RWPE2 (cell line): Measurements from ENCODE around the gene PCSK5.

Experiments
- ATAC-seq: fragments of 200-7000 bp; cut with Tn5 transposase; 3 replicates; pipeline ENCODE4 v1.9.1; 2021; ENCODE audit warnings: low read depth
- DNase-seq: peaks from one replicate; pipeline ENCODE4 v3.0.0-alpha.2; 2020; ENCODE audit warnings: low spot score
- H3K27ac ChIP-seq: fragments of 450-650 bp; 2 replicates; pipeline ENCODE4 v1.5.1; 2017; ENCODE audit warnings: mild to moderate bottlenecking; ENCODE audit not compliant: poor library complexity, severe bottlenecking
- H3K27me3 ChIP-seq: fragments of 250-450 bp; sonication (Bioruptor Pico); 2 replicates; pipeline ENCODE4 v1.5.1; 2021; ENCODE audit warnings: mild to moderate bottlenecking, moderate library complexity; ENCODE audit not compliant: insufficient read depth, poor library complexity, severe bottlenecking
- H3K36me3 ChIP-seq: fragments of 250-450 bp; sonication (Bioruptor Pico); 2 replicates; pipeline ENCODE4 v1.5.1; 2020; ENCODE audit warnings: low read depth, mild to moderate bottlenecking, moderate library complexity
- H3K4me1 ChIP-seq: fragments of 250-450 bp; sonication (Bioruptor Pico); 2 replicates; pipeline ENCODE4 v1.5.1; 2021; ENCODE audit warnings: mild to moderate bottlenecking, moderate library complexity; ENCODE audit not compliant: insufficient read depth, poor library complexity, severe bottlenecking
- H3K4me3 ChIP-seq: fragments of 250-450 bp; sonication (Bioruptor Pico); 2 replicates; pipeline ENCODE4 v1.5.1; 2021; ENCODE audit warnings: mild to moderate bottlenecking, moderate library complexity; ENCODE audit not compliant: severe bottlenecking
- H3K9me3 ChIP-seq: fragments of 250-450 bp; sonication (Bioruptor Pico); 2 replicates; pipeline ENCODE4 v1.5.1; 2021; ENCODE audit warnings: mild to moderate bottlenecking, moderate library complexity; ENCODE audit not compliant: severe bottlenecking
- CTCF ChIP-seq: fragments of 450-650 bp; IDR thresholded peaks from one replicate; pipeline ENCODE4 v1.5.1; 2017; ENCODE audit warnings: mild to moderate bottlenecking, moderate library complexity; ENCODE audit not compliant: poor library complexity, severe bottlenecking

The PCSK5 gene

GRCh38 chr9:76366275-76366674, 475.8 kb downstream of the PCSK5 start:
- ATAC-seq (no peak), DNase-seq (no peak)
- no peak for TF ChIP-seq CTCF
- H3K36me3 ChIP-seq = no peaks in the 10 kb centered on the region
- no peaks in the 10 kb centered on the region for H3K27me3 ChIP-seq
- no peak overlapping the region for H3K4me3 ChIP-seq
- no peak overlapping the region for H3K27ac ChIP-seq
- peaks cover 15% of the 10 kb centered on the region for H3K4me1 ChIP-seq
- no peaks in the 10 kb centered on the region for H3K9me3 ChIP-seq

- TF ChIP-seq CTCF = no peak
- H3K9me3 ChIP-seq = no peaks in the 10 kb centered on the region
- H3K27me3 ChIP-seq = no peaks in the 10 kb centered on the region
- ATAC-seq = peak; percentile 36
- peaks cover 34% of the 10 kb centered on the region for H3K4me1 ChIP-seq
- no peak overlapping the region for H3K4me3 ChIP-seq
- H3K36me3 ChIP-seq = no peaks in the 10 kb centered on the region
- no peak for DNase-seq
- peak overlapping the region; percentile 8 for H3K27ac ChIP-seq
These were observed 479.1 kb downstream of the PCSK5 start for GRCh38 chr9:76369583-76369982.

GRCh38 chr9:76370396-76371023, 480.0 kb downstream of the PCSK5 start:
- no peaks in the 10 kb centered on the region for H3K9me3 ChIP-seq
- TF ChIP-seq CTCF = no peak
- H3K4me1 ChIP-seq = peaks cover 35% of the 10 kb centered on the region
- DNase-seq = no peak
- ATAC-seq = no peak
- no peaks in the 10 kb centered on the region for H3K36me3 ChIP-seq
- H3K27me3 ChIP-seq = no peaks in the 10 kb centered on the region
- no peak overlapping the region for H3K27ac ChIP-seq
- H3K4me3 ChIP-seq = no peak overlapping the region

DNA sequence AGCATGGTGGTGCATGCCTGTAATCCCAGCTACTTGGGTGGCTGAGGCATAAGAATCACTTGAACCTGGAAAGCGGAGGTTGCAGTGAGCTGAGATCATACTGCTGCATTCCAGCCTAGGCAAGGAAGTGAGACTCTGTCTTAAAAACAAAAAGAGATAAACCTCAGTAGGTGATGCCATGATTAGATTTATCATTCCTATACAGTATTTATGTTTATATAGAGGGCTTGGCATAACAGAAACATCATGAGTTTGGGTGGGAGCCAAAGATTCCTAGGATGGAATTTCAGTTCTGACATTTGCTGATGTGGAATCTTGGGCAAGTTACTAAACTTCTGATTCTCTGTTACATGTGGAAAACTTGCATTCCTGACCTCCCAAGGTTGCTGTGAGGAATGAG, 481.4 kb downstream of the PCSK5 start:
- Histone ChIP-seq H3K27me3 (no peaks in the 10 kb centered on the region), H3K4me1 (peaks cover 37% of the 10 kb centered on the region), H3K27ac (peak overlapping the region; percentile 48), H3K9me3 (no peaks in the 10 kb centered on the region), H3K4me3 (no peak overlapping the region), H3K36me3 (no peaks in the 10 kb centered on the region)
- no peak for TF ChIP-seq CTCF
- ATAC-seq (peak; percentile 76), DNase-seq (no peak)

DNA sequence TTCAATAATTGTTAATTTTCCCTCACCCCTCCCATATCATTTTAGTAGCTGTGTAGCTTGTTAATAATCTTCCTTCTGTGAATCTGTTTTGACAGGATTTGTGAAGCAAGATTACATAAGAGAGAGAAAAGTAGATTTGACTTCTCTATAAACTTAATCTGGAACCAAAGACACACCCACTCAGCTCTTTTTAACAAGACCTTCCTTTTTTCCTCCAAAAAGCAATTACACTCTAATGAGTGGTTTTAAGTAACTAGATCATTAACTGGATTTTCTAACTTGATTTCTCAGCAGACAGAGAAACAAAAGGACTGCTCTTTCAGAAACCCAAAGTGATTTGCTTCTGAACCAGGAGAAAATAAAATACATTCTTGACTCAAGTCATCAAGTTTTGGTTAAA, 481.9 kb downstream of the PCSK5 start:
- DNase-seq = no peak
- Histone ChIP-seq H3K4me3 (no peak overlapping the region), H3K36me3 (no peaks in the 10 kb centered on the region), H3K27me3 (no peaks in the 10 kb centered on the region), H3K27ac (peak overlapping the region; percentile 48), H3K4me1 (peaks cover 37% of the 10 kb centered on the region), H3K9me3 (no peaks in the 10 kb centered on the region)
- TF ChIP-seq CTCF = no peak
- no peak for ATAC-seq
